HepG2 (cell line): Measurements from ENCODE around the gene RNF5. TPM values are rescaled to one million over a fixed set of nuclear protein-coding genes. Genes with fewer than 3 reads are reported as not detected.

Experiments used
- BATF2 ChIP-seq: sonication (generic); formaldehyde crosslinking; IDR thresholded peaks from 2 replicates; pipeline ENCODE4 v1.8.0; 2022; ENCODE audit warnings: mild to moderate bottlenecking, missing genetic modification reagents, moderate library complexity
- CENPX ChIP-seq: sonication (generic); formaldehyde crosslinking; IDR thresholded peaks from 2 replicates; pipeline ENCODE4 v1.9.0; 2021; ENCODE audit warnings: mild to moderate bottlenecking, missing genetic modification reagents, moderate library complexity
- GMEB2 ChIP-seq: IDR thresholded peaks from 2 replicates; pipeline ENCODE4 v1.6.1; 2016; ENCODE audit warnings: missing biosample characterization, missing genetic modification reagents, low read depth
- KLF15 ChIP-seq: sonication (generic); formaldehyde crosslinking; IDR thresholded peaks from 2 replicates; pipeline ENCODE4 v1.8.1; 2023; ENCODE audit warnings: borderline replicate concordance, mild to moderate bottlenecking, inconsistent platforms, missing genetic modification reagents, mixed read lengths
- RNF219 ChIP-seq: sonication (generic); formaldehyde crosslinking; IDR thresholded peaks from 2 replicates; pipeline ENCODE4 v1.5.0; 2020; ENCODE audit warnings: mild to moderate bottlenecking, missing genetic modification reagents
- SATB2 ChIP-seq: sonication (generic); formaldehyde crosslinking; IDR thresholded peaks from 2 replicates; pipeline ENCODE4 v1.5.0; 2020; ENCODE audit warnings: missing genetic modification reagents
- THAP9 ChIP-seq: sonication (generic); formaldehyde crosslinking; IDR thresholded peaks from 2 replicates; pipeline ENCODE4; 2020; ENCODE audit warnings: missing genetic modification reagents, mild to moderate bottlenecking, borderline replicate concordance
- ZNF432 ChIP-seq: sonication (generic); formaldehyde crosslinking; IDR thresholded peaks from 2 replicates; pipeline ENCODE4 v1.5.0; 2020; ENCODE audit warnings: missing genetic modification reagents, mild to moderate bottlenecking, borderline replicate concordance
- ZNF546 ChIP-seq: sonication (generic); formaldehyde crosslinking; conservative IDR thresholded peaks from 2 replicates; pipeline ENCODE4 v1.8.1; 2023; ENCODE audit warnings: mild to moderate bottlenecking, missing genetic modification reagents
- ZNF646 ChIP-seq: sonication (generic); formaldehyde crosslinking; IDR thresholded peaks from 2 replicates; pipeline ENCODE4 v1.9.0; 2021; ENCODE audit warnings: mild to moderate bottlenecking, missing genetic modification reagents
- ZNF747 ChIP-seq: sonication (generic); formaldehyde crosslinking; IDR thresholded peaks from 2 replicates; pipeline ENCODE4 v1.8.1; 2023; ENCODE audit warnings: missing genetic modification reagents, mild to moderate bottlenecking, borderline replicate concordance
- ZNF879 ChIP-seq: sonication (generic); formaldehyde crosslinking; IDR thresholded peaks from 2 replicates; pipeline ENCODE4 v1.8.1; 2023; ENCODE audit warnings: missing genetic modification reagents
- polyA plus RNA-seq, 8 experiments: library from polyadenylated mRNA; depleted of rRNA in 3 of 8; stranded (reverse) in 7 of 8; unstranded in 1 of 8; fragments of >200 nt; fragmentation: Illumina TruSeq in 4 of 8; extraction: Trizol in 4 of 8; gene quantifications; 2 replicates each; pipeline versions ENCODE4 v1.2.1 to v1.2.3, GENCODE V29; 2011 to 2016; ENCODE audit warnings: low read depth in 4 of 8, missing spikeins in 1 of 8, mixed read lengths in 1 of 8; ENCODE audit not compliant: insufficient read depth in 1 of 8
- total RNA-seq, 5 experiments: library from RNA; depleted of rRNA; stranded (reverse); fragments of >200 nt; fragmentation: Illumina TruSeq; extraction: Trizol; gene quantifications; 2 replicates each; pipeline ENCODE4 v1.2.3, GENCODE V29; 2016; ENCODE audit warnings: low read depth in 1 of 5

Gene RNF5
- total and polyA plus RNA-seq, 2 of the 13 experiments (the other 11 are each of a cell fraction or from before 2014, with no cell fraction given) = 98.0 to 131 TPM

GRCh38 chr6:32154514-32155161, 23.6 kb upstream of the RNF5 start (continued):
- no peak for TF ChIP-seq SATB2 (CRISPR knock-in tag)
- TF ChIP-seq BATF2 = peak; percentile 18; the same call in 1 of the 2 replicates
- TF ChIP-seq ZNF432 (CRISPR knock-in tag) = no peak
- 0 out of 2 replicates have a peak, but pooled peaks have one; percentile 6 for TF ChIP-seq ZNF646 (CRISPR knock-in tag)
- no peak; the same call in 1 of the 2 replicates for TF ChIP-seq GMEB2 (CRISPR knock-in tag)
- no peak for TF ChIP-seq CENPX (CRISPR knock-in tag)
- TF ChIP-seq ZNF879 (CRISPR knock-in tag) = 0 out of 2 replicates have a peak, but pooled peaks have one; percentile 66
- TF ChIP-seq THAP9 = peak; percentile 16
- TF ChIP-seq ZNF747 (CRISPR knock-in tag) = 0 out of 2 replicates have a peak, but pooled peaks have one; percentile 23
- TF ChIP-seq RNF219 = no peak
- TF ChIP-seq KLF15 (CRISPR knock-in tag) = no peak
- TF ChIP-seq ZNF546 (CRISPR knock-in tag) = no peak
